ENCODE results near the gene PLXNB2.
"Not testable (repeated sequence)": the region's sequence is repeated elsewhere in the genome, so short reads cannot be mapped to it uniquely, and the experiment has no call there.

The PLXNB2 gene

GRCh38 chr22:50325444-50326224 is 18.2 kb upstream of the PLXNB2 start:
- no peak for DNase-seq

- DNase-seq = no peak
These were observed 16.5 kb upstream of the PLXNB2 start for GRCh38 chr22:50323900-50324299.

- DNase-seq = not testable (repeated sequence)
These were observed 15.1 kb upstream of the PLXNB2 start for GRCh38 chr22:50322382-50323104.

GRCh38 chr22:50320671-50321325 is 13.4 kb upstream of the PLXNB2 start:
- no peak for DNase-seq

- no peak for DNase-seq
These were observed 12.7 kb upstream of the PLXNB2 start for GRCh38 chr22:50320116-50320515.

- no peak for DNase-seq
These were observed 12.1 kb upstream of the PLXNB2 start for GRCh38 chr22:50319503-50319951.

- DNase-seq = no peak
These were observed 11.4 kb upstream of the PLXNB2 start for GRCh38 chr22:50318698-50319411.

- no peak for DNase-seq
These were observed 10.9 kb upstream of the PLXNB2 start for GRCh38 chr22:50318356-50318697.

GRCh38 chr22:50317674-50318073 is 10.2 kb upstream of the PLXNB2 start:
- no peak for DNase-seq

GRCh38 chr22:50317178-50317577 is 9.7 kb upstream of the PLXNB2 start:
- DNase-seq = no peak

- DNase-seq = no peak
These were observed 8.9 kb upstream of the PLXNB2 start for GRCh38 chr22:50316114-50317065.

GRCh38 chr22:50315289-50316113 is 8.1 kb upstream of the PLXNB2 start:
- DNase-seq = no peak

GRCh38 chr22:50314455-50315288 is 7.2 kb upstream of the PLXNB2 start:
- no peak for DNase-seq

- DNase-seq = no peak
These were observed 6.6 kb upstream of the PLXNB2 start for GRCh38 chr22:50314081-50314454.

- no peak for DNase-seq
These were observed 6.2 kb upstream of the PLXNB2 start for GRCh38 chr22:50313600-50313999.

GRCh38 chr22:50313021-50313420 is 5.6 kb upstream of the PLXNB2 start:
- no peak for DNase-seq

GRCh38 chr22:50312371-50312770 is 4.9 kb upstream of the PLXNB2 start:
- DNase-seq = no peak

- no peak for DNase-seq
These were observed 4.3 kb upstream of the PLXNB2 start for GRCh38 chr22:50311606-50312351.

GRCh38 chr22:50310949-50311444 is 3.6 kb upstream of the PLXNB2 start:
- DNase-seq = no peak
